ENCODE measurements around the gene RAB44. TPM values are rescaled to one million over a fixed set of nuclear protein-coding genes. Genes with fewer than 3 reads are reported as not detected.
"Not testable (repeated sequence)": the region's sequence is repeated elsewhere in the genome, so short reads cannot be mapped to it uniquely, and the experiment has no call there.

Gene RAB44
- not detected in 2 replicates for total RNA-seq (2014; rRNA removed; shearing (Covaris generic))

GRCh38 chr6:36697481-36697903 lies at the start of gene RAB44:
TSS of gene RAB44 (plus strand) at chr6:36697826. CDS start at chr6:36704236, 6,410 bp downstream.
- no peak for DNase-seq (ENCODE audit: low read depth)

GRCh38 chr6:36649086-36649485 lies 48.5 kb upstream of the RAB44 start:
- DNase-seq (ENCODE audit: low read depth), result no peak

GRCh38 chr6:36649701-36650484 lies 47.7 kb upstream of the RAB44 start:
- peak; percentile 21 for DNase-seq (ENCODE audit: low read depth)

GRCh38 chr6:36650848-36651478 lies 46.7 kb upstream of the RAB44 start:
- DNase-seq (ENCODE audit: low read depth), result no peak

- DNase-seq (ENCODE audit: low read depth), result no peak
These were observed 45.8 kb upstream of the RAB44 start for GRCh38 chr6:36651659-36652379.

GRCh38 chr6:36654469-36654868 lies 43.2 kb upstream of the RAB44 start:
- DNase-seq (ENCODE audit: low read depth), result not testable (repeated sequence)

GRCh38 chr6:36655085-36655724 lies 42.4 kb upstream of the RAB44 start:
- DNase-seq (ENCODE audit: low read depth), result no peak

GRCh38 chr6:36656441-36656840 lies 41.2 kb upstream of the RAB44 start:
- peak; percentile 40 for DNase-seq (ENCODE audit: low read depth)

GRCh38 chr6:36657271-36657670 lies 40.4 kb upstream of the RAB44 start:
- DNase-seq (ENCODE audit: low read depth), result no peak

GRCh38 chr6:36657942-36658544 lies 39.6 kb upstream of the RAB44 start:
- peak; percentile 32 for DNase-seq (ENCODE audit: low read depth)

GRCh38 chr6:36659271-36659670 lies 38.4 kb upstream of the RAB44 start:
- peak; percentile 54 for DNase-seq (ENCODE audit: low read depth)

- no peak for DNase-seq (ENCODE audit: low read depth)
These were observed 36.7 kb upstream of the RAB44 start for GRCh38 chr6:36660771-36661471.

- no peak for DNase-seq (ENCODE audit: low read depth)
These were observed 35.2 kb upstream of the RAB44 start for GRCh38 chr6:36662380-36662779.

- no peak for DNase-seq (ENCODE audit: low read depth)
These were observed 34.8 kb upstream of the RAB44 start for GRCh38 chr6:36662827-36663256.

- no peak for DNase-seq (ENCODE audit: low read depth)
These were observed 33.9 kb upstream of the RAB44 start for GRCh38 chr6:36663504-36664446.

- DNase-seq (ENCODE audit: low read depth), result no peak
These were observed 32.4 kb upstream of the RAB44 start for GRCh38 chr6:36665180-36665579.

- DNase-seq (ENCODE audit: low read depth), result no peak
These were observed 31.3 kb upstream of the RAB44 start for GRCh38 chr6:36666287-36666686.

GRCh38 chr6:36666826-36667591 lies 30.6 kb upstream of the RAB44 start:
- peak; percentile 95 for DNase-seq (ENCODE audit: low read depth)

GRCh38 chr6:36668591-36668990 lies 29.0 kb upstream of the RAB44 start:
- no peak for DNase-seq (ENCODE audit: low read depth)
